Mucosa of descending colon (tissue), 3 donors: Measurements from ENCODE around the gene NDC1. TPM values are rescaled to one million over a fixed set of nuclear protein-coding genes. Genes with fewer than 3 reads are reported as not detected.
A peak's percentile ranks its signal among the peaks of the same experiment; 100 is the strongest.

Experiments used
- ATAC-seq: fragments of 200-7000 bp; cut with Tn5 transposase; one replicate; pipeline ENCODE4 v1.9.1; 2020; ENCODE audit warnings: mild to moderate bottlenecking, moderate library complexity
- DNase-seq, 3 donors: peaks; one replicate each; pipeline ENCODE4 v3.0.0-alpha.2; 2020
- H3K36me3 ChIP-seq: fragments of 200-600 bp; one replicate; pipeline ENCODE4 v1.8.0; 2021; ENCODE audit warnings: low read depth, mild to moderate bottlenecking
- H3K4me1 ChIP-seq: fragments of 200-600 bp; one replicate; pipeline ENCODE4 v1.8.0; 2021; ENCODE audit warnings: low read depth, mild to moderate bottlenecking
- H3K4me3 ChIP-seq: fragments of 200-600 bp; one replicate; pipeline ENCODE4 v1.8.0; 2021; ENCODE audit warnings: mild to moderate bottlenecking
- H3K9me3 ChIP-seq: fragments of 200-600 bp; one replicate; pipeline ENCODE4 v1.8.0; 2021; ENCODE audit warnings: mild to moderate bottlenecking
- CTCF ChIP-seq: fragments of 200-600 bp; IDR thresholded peaks from one replicate; pipeline ENCODE4 v1.8.0; 2022; ENCODE audit warnings: antibody characterized with exemption, mild to moderate bottlenecking
- intact Hi-C, 2 donors: fragments of 100-400 bp; cut with DNase I in 1 of 2; cut with micrococcal nuclease in 1 of 2; formaldehyde crosslinking; loops; one replicate each; pipeline versions ENCODE4 v1.11.0 to v1.11.1; 2022; cut with DNase I, micrococcal nuclease
- total RNA-seq, 3 donors: library from RNA; stranded (reverse); fragmentation: NEBNext Ultra II Directional in 2 of 3; extraction: Animal tissue kit (Norgen Biotek cat#: 25700) in 2 of 3; gene quantifications; one replicate each; pipeline versions ENCODE4 v1.2.1 to v1.2.4, GENCODE V29; 2021 to 2023
- donor health status: DM: no; HTN: no; CAD: no; lungs with moderate emphysema.
- donor health status: DM: no; HTN: no; CAD: no.
- donor health status: DM: no; HTN: yes; CAD: no.

Gene NDC1
- total RNA-seq, 3 donors from 2014 or later = 9.7 to 23.8 (median 11.0) TPM

DNA sequence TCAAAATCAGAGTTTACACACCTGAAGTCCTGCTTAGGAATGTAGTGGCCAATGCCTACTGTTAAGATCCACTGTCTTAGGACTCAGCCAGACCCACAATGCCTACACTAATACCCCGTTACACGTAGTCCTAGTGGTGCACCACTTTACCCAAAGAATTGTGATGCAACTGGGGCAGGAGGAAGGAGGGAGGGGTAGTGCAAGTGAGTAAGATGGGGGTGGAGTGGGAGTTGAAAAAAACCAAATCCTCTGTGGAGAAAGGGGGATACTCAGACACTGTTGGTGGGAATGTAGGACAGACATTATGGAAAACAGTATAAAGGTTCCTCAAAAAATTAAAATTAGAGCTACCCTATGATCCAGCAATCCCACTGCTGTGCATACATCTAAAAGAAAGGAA is 118.6 kb downstream of the NDC1 start:
- Histone ChIP-seq H3K4me1 (no peaks in the 10 kb centered on the region), H3K36me3 (no peaks in the 10 kb centered on the region), H3K9me3 (no peaks in the 10 kb centered on the region), H3K4me3 (no peak overlapping the region)
- no peak for TF ChIP-seq CTCF
- intact Hi-C loops = no loop called here
- ATAC-seq = no peak
- DNase-seq = no peak

GRCh38 chr1:53718443-53718842 is 119.7 kb downstream of the NDC1 start:
- H3K9me3 ChIP-seq = no peaks in the 10 kb centered on the region
- TF ChIP-seq CTCF = no peak
- no peaks in the 10 kb centered on the region for H3K4me1 ChIP-seq
- ATAC-seq = no peak
- intact Hi-C loops = no loop called here
- H3K4me3 ChIP-seq = no peak overlapping the region
- H3K36me3 ChIP-seq = no peaks in the 10 kb centered on the region
- no peak for DNase-seq

DNA sequence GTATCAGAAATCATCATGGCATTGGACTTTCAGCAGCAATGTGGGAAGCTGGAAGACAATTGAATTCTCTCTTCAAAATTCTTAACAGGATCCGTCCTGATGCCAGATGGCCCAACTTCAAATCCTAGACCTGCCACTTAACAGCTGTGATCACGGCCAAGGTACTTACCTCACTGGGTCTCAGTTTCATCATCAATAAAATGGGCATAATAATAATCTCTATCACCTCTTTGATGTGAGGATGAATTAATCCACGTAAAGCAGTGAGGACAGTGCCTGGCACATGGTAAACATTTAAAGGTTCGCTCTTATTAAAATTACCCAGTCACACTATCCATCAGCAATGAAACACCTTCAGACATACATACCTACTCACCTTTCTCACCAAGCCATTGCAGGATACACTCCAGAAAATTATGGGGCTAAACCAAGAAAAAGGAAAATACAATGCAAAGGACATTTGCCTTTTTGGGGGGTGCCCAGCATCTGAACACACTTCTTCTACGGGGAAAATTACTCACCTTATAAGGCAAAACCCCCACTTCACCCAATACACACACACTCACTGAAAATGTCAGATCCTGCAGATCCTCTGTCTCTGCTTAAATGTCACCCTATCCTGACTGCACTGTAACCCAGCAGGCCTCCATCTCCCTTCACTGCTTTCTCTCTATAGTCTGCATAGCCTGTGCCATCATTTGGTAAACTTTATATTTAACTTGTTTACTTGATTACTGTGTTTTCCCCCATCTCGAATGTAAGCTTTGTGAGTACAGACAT is 120.9 kb downstream of the NDC1 start:
- Histone ChIP-seq H3K4me1 (no peaks in the 10 kb centered on the region), H3K36me3 (no peaks in the 10 kb centered on the region), H3K4me3 (no peak overlapping the region), H3K9me3 (no peaks in the 10 kb centered on the region)
- ATAC-seq = no peak
- intact Hi-C loops = no loop called here
- no peak for TF ChIP-seq CTCF
- DNase-seq = no peak

DNA sequence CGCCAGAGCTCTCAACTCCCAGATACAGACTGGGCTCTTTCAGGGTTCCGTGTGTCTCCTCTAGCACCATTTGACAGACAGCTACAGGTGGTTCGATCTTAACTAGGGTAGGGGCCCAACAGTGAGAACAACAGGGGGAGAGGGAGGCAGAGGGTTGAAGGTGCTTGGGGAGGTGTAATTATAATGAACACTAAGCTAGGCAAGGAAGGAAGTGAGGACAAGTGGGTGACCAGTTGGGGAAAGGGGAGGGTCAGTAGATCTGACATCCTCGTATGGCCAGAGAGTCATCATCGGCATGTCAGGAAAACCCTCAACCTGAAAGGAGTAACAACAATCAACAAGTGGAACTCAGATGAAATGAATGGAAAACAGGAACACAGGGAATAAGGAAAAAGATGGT is 121.9 kb downstream of the NDC1 start:
- Histone ChIP-seq H3K36me3 (no peaks in the 10 kb centered on the region), H3K4me3 (no peak overlapping the region), H3K9me3 (no peaks in the 10 kb centered on the region), H3K4me1 (no peaks in the 10 kb centered on the region)
- no peak for DNase-seq
- no peak for ATAC-seq
- no peak for TF ChIP-seq CTCF
- intact Hi-C loops = no loop called here

DNA sequence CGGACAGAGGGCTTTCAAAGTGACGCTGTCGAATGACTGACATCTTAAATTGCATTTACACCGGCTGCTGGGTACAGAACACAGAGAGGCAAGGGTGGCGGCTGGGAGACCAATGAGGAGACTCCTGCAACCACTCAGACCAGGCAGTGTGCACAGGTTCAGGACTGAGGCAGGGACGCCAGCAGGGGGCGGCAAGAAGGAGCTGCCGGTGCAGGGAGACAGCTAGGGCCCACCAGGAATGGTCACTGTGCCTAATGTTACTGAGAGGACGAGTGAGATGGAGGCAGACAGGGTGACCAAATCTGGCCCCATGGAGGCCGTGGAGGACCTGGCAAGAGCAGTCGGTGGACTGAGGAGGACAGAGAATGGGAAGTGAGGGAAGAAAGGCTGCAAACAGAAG is 122.6 kb downstream of the NDC1 start:
- H3K4me1 ChIP-seq = no peaks in the 10 kb centered on the region
- peak; percentile 34 for ATAC-seq
- peak in 1 of 3 donors; percentile 18 for DNase-seq
- H3K36me3 ChIP-seq = no peaks in the 10 kb centered on the region
- no peaks in the 10 kb centered on the region for H3K9me3 ChIP-seq
- TF ChIP-seq CTCF = no peak
- H3K4me3 ChIP-seq = no peak overlapping the region
- intact Hi-C loops = no loop called here

Other genes with a start within 250 kb of the NDC1 start
- under 1 TPM; 0.09 to 0.24 (median 0.14) TPM for gene GLIS1, start 99.1 kb downstream of the NDC1 start, total RNA-seq
- gene YIPF1, start 51.5 kb upstream of the NDC1 start, total RNA-seq = 10 to 100 TPM; 23.4 to 37.3 (median 30.6) TPM
- not detected for gene DIO1, start 55.9 kb upstream of the NDC1 start, total RNA-seq
- 10 to 100 TPM; 19.8 to 22.6 (median 19.9) TPM for gene IFT25, start 107.4 kb upstream of the NDC1 start, total RNA-seq
- gene LRRC42, start 108.1 kb upstream of the NDC1 start, total RNA-seq = 10 to 100 TPM; 16.5 to 19.4 (median 19.0) TPM
- under 1 TPM in 1 of 3 donors, not detected in 2; 0.39 TPM for gene LDLRAD1, start 179.9 kb upstream of the NDC1 start, total RNA-seq
- gene TMEM59, start 214.9 kb upstream of the NDC1 start, total RNA-seq = 1,000 to 10,000 TPM in 1 of 3 donors, 100 to 1,000 TPM in 2; 557 to 1,169 (median 749) TPM
- 1 to 10 TPM; 4.5 to 8.6 (median 6.0) TPM for gene TCEANC2, start 215.3 kb upstream of the NDC1 start, total RNA-seq